HEK293T (cell line): ENCODE results near the gene MACROD2.
"Not testable (repeated sequence)": the region's sequence is repeated elsewhere in the genome, so short reads cannot be mapped to it uniquely, and the experiment has no call there.

ENCODE experiments used
- CTCF ChIA-PET: fragments of 350-600 bp; formaldehyde crosslinking; extraction: SDS; loops from one replicate; lab custom pipeline; 2021; ENCODE audit warnings: antibody characterized with exemption, inconsistent platforms; lab: Yijun Ruan, JAX
- POLR2A ChIA-PET: fragments of 350-600 bp; formaldehyde crosslinking; extraction: SDS; loops from one replicate; lab custom pipeline; 2020; ENCODE audit warnings: antibody characterized with exemption, inconsistent platforms; lab: Yijun Ruan, JAX
- DNase-seq: peaks from one replicate; pipeline ENCODE4 v3.0.0; 2012; ENCODE audit warnings: mixed read lengths; ENCODE audit errors: extremely low spot score
- ARNT ChIP-seq: fragments of 450-650 bp; IDR thresholded peaks from 2 replicates; pipeline ENCODE4 v1.6.1; 2017; ENCODE audit warnings: mild to moderate bottlenecking
- BHLHE40 ChIP-seq: fragments of 450-650 bp; IDR thresholded peaks from 2 replicates; pipeline ENCODE4 v1.6.1; 2016; ENCODE audit warnings: mild to moderate bottlenecking, moderate library complexity, borderline replicate concordance
- CTBP1 ChIP-seq: fragments of 450-650 bp; IDR thresholded peaks from 2 replicates; pipeline ENCODE4 v1.6.1; 2016; ENCODE audit warnings: borderline replicate concordance
- ELF4 ChIP-seq: fragments of 450-650 bp; IDR thresholded peaks from 2 replicates; pipeline ENCODE4 v1.6.1; 2017; ENCODE audit warnings: antibody characterized with exemption
- FOXA1 ChIP-seq: fragments of 450-650 bp; IDR thresholded peaks from 2 replicates; pipeline ENCODE4 v1.6.1; 2016; ENCODE audit warnings: mild to moderate bottlenecking
- FOXK2 ChIP-seq: fragments of 450-650 bp; IDR thresholded peaks from 2 replicates; pipeline ENCODE4 v1.6.1; 2016; ENCODE audit warnings: mild to moderate bottlenecking
- FOXM1 ChIP-seq: fragments of 450-650 bp; IDR thresholded peaks from 2 replicates; pipeline ENCODE4 v1.6.1; 2017; ENCODE audit warnings: mild to moderate bottlenecking, borderline replicate concordance
- HDGF ChIP-seq: fragments of 450-650 bp; IDR thresholded peaks from 2 replicates; pipeline ENCODE4 v1.6.1; 2017; ENCODE audit warnings: antibody characterized with exemption, borderline replicate concordance
- L3MBTL2 ChIP-seq: fragments of 450-650 bp; conservative IDR thresholded peaks from 2 replicates; pipeline ENCODE4 v1.6.1; 2016; ENCODE audit warnings: mild to moderate bottlenecking
- LEF1 ChIP-seq: fragments of 450-650 bp; IDR thresholded peaks from 2 replicates; pipeline ENCODE4 v1.6.1; 2017; ENCODE audit warnings: mild to moderate bottlenecking, borderline replicate concordance
- NFRKB ChIP-seq: fragments of 450-650 bp; IDR thresholded peaks from 2 replicates; pipeline ENCODE4 v1.6.1; 2016; ENCODE audit warnings: mild to moderate bottlenecking, moderate library complexity
- PKNOX1 ChIP-seq: fragments of 450-650 bp; IDR thresholded peaks from 2 replicates; pipeline ENCODE4 v1.6.1; 2016
- SP1 ChIP-seq: fragments of 450-650 bp; IDR thresholded peaks from 2 replicates; pipeline ENCODE4 v1.6.1; 2017
- SUZ12 ChIP-seq: fragments of 450-650 bp; IDR thresholded peaks from 2 replicates; pipeline ENCODE4 v1.6.1; 2016; ENCODE audit warnings: mild to moderate bottlenecking
- TARDBP ChIP-seq: fragments of 450-650 bp; IDR thresholded peaks from 2 replicates; pipeline ENCODE4 v1.6.1; 2016
- ZNF384 ChIP-seq: fragments of 450-650 bp; IDR thresholded peaks from 2 replicates; pipeline ENCODE4 v1.6.1; 2016

MACROD2 gene

GRCh38 chr20:14450256-14450655 lies 454.9 kb downstream of the MACROD2 start:
- ChIA-PET CTCF (no interaction called here), POLR2A (no interaction called here)
- no peak for DNase-seq
- TF ChIP-seq PKNOX1 (no peak), SP1 (no peak), FOXM1 (no peak), BHLHE40 (no peak), FOXA1 (no peak), ELF4 (no peak), TARDBP (no peak), SUZ12 (no peak), L3MBTL2 (no peak), FOXK2 (no peak), ZNF384 (no peak), CTBP1 (no peak), HDGF (no peak), NFRKB (no peak), ARNT (no peak), LEF1 (no peak)

- ChIA-PET CTCF (no interaction called here), POLR2A (no interaction called here)
- no peak for DNase-seq
- TF ChIP-seq ARNT (no peak), ZNF384 (no peak), FOXM1 (no peak), SP1 (no peak), PKNOX1 (no peak), TARDBP (no peak)
These were observed 456.1 kb downstream of the MACROD2 start for GRCh38 chr20:14451458-14451857.

- CTCF ChIA-PET = no interaction called here
- TF ChIP-seq PKNOX1 (no peak), BHLHE40 (no peak), FOXK2 (no peak), FOXM1 (no peak), NFRKB (no peak), SP1 (no peak), LEF1 (no peak), ELF4 (no peak), FOXA1 (no peak), HDGF (no peak), ARNT (no peak), L3MBTL2 (no peak), TARDBP (no peak), ZNF384 (no peak), SUZ12 (no peak), CTBP1 (no peak)
- POLR2A ChIA-PET = no interaction called here
- DNase-seq = no peak
These were observed 457.9 kb downstream of the MACROD2 start for GRCh38 chr20:14453259-14453658.

GRCh38 chr20:14454296-14454695 lies 459.0 kb downstream of the MACROD2 start:
- POLR2A ChIA-PET = no interaction called here
- CTCF ChIA-PET = no interaction called here
- TF ChIP-seq PKNOX1 (no peak), L3MBTL2 (no peak), FOXK2 (no peak), FOXM1 (no peak), ARNT (no peak), ELF4 (no peak), LEF1 (no peak), CTBP1 (no peak)
- DNase-seq = no peak

GRCh38 chr20:14467104-14467827 lies 471.9 kb downstream of the MACROD2 start:
- CTCF ChIA-PET, POLR2A ChIA-PET, DNase-seq: not testable (repeated sequence)

- DNase-seq = no peak
- ChIA-PET POLR2A (no interaction called here), CTCF (no interaction called here)
- TF ChIP-seq L3MBTL2 (no peak), FOXK2 (no peak), SP1 (no peak), NFRKB (no peak), BHLHE40 (no peak), ARNT (no peak), HDGF (no peak), FOXM1 (no peak), TARDBP (no peak), ZNF384 (no peak), CTBP1 (no peak), LEF1 (no peak), PKNOX1 (no peak), SUZ12 (no peak), FOXA1 (no peak), ELF4 (no peak)
These were observed 475.0 kb downstream of the MACROD2 start for GRCh38 chr20:14470231-14470899.
